GM19455 (cell line): ENCODE results near the gene CDCA7.
A peak's percentile ranks its signal among the peaks of the same experiment; 100 is the strongest.
"Not testable (repeated sequence)": the region's sequence is repeated elsewhere in the genome, so short reads cannot be mapped to it uniquely, and the experiment has no call there.

ENCODE experiments used
- ATAC-seq: cut with Tn5 transposase; IDR thresholded peaks from one replicate; pipeline ENCODE4 v1.9.1; 2021; ENCODE audit not compliant: unreplicated experiment

The CDCA7 gene

GRCh38 chr2:173358616-173359015 is 3.9 kb downstream of the CDCA7 start:
- no peak for ATAC-seq

- peak; percentile 46 for ATAC-seq
Measured at GRCh38 chr2:173359231-173359630, 4.6 kb downstream of the CDCA7 start.

DNA sequence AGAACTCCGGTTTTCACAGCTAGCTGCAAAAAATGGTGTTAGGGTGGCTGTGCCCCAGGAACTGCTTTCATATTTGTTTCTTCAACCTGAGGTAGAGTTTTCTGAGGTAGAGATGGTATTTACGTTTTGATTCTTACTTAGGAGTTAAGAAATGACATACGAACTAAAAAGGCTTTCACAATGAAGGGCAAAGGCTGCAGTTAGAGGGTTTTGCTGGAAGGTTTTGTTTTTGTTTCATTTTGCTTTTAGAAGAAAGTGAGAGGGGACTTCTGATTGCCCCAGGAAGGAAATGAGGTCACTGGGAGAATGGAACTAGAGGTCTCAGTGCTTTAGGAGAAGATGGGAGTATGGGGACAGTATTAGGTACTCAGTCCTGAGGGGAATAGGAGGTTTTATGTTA is 15.5 kb downstream of the CDCA7 start:
- no peak for ATAC-seq

- ATAC-seq = no peak
Measured at GRCh38 chr2:173371023-173371422, 16.4 kb downstream of the CDCA7 start.

- ATAC-seq = no peak
Measured at GRCh38 chr2:173373290-173373689, 18.6 kb downstream of the CDCA7 start.

DNA sequence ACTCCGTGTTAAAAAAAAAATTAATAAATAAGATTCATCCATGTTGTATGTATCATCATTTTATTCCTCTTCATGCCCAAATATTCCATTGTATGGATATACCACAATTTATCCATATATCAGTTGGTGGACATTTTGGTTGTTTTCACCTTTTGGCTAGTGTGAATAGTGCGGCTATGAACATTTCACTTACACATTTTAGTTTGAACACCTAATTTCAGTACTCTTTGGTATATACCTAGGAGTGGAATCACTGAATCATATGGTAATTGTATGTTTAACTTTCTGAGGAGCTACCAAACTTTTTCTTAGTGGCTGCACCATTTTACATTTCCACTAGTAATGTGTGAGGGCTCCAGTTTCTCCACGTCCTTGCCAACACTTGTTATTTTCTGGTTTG is 20.0 kb downstream of the CDCA7 start:
- no peak for ATAC-seq

GRCh38 chr2:173385534-173385933 is 30.9 kb downstream of the CDCA7 start:
- ATAC-seq = not testable (repeated sequence)

DNA sequence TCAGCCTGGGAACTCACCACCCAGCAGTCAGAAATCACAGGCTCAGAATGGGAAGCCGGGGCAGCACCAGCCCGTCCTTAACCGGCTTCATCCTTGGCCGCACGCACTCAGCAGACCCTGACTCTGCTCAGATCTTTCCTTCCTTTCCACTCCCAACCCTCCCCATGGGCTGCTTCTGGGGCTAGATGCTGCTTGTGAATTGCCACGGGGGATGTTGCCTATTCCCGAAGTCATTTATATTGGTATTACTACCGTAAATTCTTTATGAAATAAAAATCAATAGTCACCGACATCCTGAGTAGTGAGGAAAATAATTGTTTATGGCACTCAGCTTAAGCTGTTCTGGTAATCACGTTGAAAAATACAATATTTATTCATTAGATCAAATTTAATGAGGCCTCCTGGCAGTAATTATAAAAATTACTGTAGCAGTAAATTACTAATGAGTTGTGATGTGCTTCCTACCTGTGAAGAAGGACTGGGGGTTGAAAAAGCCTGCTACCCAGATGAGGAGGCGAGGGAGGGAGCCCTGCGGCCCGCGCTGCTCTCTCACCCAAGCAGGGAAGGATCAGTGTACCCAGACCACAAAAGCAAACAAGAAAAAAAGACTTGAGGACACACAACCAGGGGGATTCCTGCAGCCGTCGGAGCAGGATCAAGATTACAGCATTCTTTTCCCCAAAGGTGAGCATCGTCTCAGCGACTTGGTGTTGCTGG is 31.5 kb downstream of the CDCA7 start:
- ATAC-seq = no peak

- ATAC-seq = no peak
Measured at GRCh38 chr2:173386738-173387065, 32.0 kb downstream of the CDCA7 start.

GRCh38 chr2:173387079-173387478 is 32.4 kb downstream of the CDCA7 start:
- ATAC-seq = no peak

GRCh38 chr2:173387660-173388059 is 33.0 kb downstream of the CDCA7 start:
- ATAC-seq = no peak

DNA sequence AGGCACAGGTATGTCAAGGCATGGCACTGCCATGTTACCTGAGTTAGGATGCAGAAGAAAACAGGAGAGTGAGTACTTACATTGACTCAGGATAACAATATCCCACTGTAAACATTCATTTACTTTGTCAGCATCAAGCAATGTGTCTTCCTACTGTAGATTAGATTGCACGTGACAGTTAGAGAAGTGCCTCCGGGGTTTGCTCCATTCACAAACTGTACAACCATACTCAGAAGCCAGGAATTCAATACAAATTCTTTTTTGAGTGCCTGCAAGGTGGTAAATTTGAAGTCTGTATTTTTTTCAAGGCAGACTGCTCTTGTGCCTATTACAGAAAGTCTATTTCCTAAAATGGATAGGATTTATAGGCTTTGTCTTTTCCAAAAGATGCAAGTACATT is 34.1 kb downstream of the CDCA7 start:
- no peak for ATAC-seq

- ATAC-seq = no peak
Measured at GRCh38 chr2:173390036-173390435, 35.4 kb downstream of the CDCA7 start.

- ATAC-seq = no peak
Measured at GRCh38 chr2:173392731-173393130, 38.1 kb downstream of the CDCA7 start.

DNA sequence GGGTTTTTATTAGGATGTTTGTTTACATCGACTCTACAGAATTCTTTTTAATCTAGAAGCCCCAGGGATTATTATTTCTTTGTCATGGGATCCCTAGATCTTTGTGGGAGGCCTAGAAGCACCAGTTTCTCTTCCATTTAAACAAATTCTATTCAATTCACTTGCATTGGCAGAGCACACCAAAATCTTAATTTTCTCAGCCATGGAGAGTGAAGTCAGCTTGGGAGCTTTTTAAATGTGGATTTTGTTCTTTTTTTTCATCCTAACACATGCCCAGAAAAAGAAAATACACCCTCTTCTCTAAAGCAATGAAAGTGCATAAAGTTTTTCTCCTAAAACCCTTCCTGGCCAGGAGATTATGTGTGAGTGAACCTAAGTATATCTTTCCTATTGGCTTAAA is 38.5 kb downstream of the CDCA7 start:
- no peak for ATAC-seq

DNA sequence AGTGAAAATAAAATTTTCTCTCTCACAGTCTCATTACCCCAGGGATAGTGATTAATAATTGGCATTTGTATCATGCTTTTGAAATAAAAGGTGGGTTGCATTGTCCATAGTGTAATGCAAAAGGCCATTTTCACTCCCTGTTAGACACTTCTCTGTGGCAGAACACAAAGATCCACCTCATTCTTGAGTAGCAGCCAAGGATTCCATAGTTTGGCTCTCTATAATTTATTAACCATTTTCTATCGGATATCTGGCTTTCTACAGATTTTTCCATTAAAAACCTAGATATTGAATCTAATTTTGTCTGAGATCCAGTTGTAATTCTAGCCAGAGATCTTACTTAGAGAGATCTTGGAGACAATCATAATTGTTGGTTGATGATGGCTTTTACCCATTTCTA is 39.0 kb downstream of the CDCA7 start:
- no peak for ATAC-seq

- no peak for ATAC-seq
Measured at GRCh38 chr2:173394091-173394974, 39.7 kb downstream of the CDCA7 start.

- no peak for ATAC-seq
Measured at GRCh38 chr2:173395567-173396351, 41.1 kb downstream of the CDCA7 start.

DNA sequence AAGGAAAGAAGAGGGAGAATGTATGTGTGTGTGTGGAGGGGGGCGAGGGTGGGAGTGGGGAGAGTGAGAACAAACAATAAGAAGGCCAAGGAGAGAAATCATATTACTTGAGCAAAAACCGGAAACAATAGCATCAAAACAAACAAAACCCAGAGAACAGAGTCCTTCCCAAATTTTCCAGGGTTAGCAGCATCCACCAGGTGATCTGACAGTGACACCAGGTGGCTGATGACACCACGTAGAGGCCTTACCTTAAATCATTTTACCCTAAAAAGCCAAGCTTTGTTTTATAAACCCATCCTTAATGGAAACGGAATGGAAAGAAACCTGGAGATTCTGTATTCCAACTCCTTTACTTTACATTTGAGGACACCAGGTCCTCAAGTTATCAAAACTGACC is 42.9 kb downstream of the CDCA7 start:
- no peak for ATAC-seq

DNA sequence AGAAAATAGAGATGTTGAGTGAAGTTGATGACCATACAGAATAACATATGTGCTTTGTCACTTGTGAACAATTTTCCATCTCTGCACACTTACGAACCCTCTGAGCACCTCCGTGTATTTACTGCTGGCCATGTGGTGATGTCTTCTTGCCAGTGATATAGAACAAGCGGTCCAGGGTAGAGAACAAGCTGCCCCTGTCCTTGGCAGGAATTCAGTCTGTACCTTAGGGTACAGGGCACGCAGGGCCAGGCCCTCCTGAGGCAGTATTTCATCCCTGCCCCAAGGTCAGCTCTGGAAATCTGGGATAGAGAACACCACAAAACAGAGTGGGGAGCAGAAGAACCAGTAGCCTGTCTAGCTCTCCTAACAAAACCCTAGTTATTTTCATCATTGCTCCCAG is 44.6 kb downstream of the CDCA7 start:
- ATAC-seq = no peak

DNA sequence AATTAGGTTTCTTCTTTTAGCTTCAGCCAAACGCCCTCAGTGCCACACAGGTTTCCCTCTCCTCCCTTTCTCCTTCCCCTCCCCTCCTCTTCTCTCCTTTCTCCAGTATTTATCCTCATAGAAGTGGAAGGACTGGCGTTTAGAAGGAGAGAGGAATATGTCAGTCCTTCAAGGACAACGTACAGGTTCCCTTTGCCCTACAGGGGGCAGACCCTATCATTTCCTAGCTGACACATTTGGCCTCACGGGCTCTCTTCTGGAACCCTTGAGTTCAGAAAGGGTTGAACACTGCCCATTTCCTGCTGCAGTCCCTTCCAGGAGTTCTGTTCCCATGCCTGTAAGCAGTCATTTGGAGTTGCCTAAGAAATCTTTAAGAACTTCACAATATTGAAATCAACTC is 46.1 kb downstream of the CDCA7 start:
- ATAC-seq = no peak
